Measurements from ENCODE around the gene INPP1.

DNA sequence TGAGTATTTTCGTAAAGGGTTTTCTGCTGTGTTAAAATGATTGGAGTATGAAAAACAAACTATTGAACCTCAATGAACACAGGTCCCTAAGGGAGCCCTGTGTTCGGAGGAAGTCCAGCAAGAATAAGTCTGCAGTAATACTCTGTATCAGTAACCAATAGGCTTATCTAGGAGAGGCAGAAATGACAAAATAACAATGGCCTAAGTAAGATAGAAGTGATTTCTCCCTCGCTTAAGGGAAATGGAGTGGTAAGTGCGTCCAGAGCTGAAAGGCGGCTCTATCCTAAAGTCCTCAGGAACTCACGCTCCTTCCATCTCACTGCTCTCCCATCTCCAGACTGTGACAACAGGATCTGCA lies 35.5 kb downstream of the INPP1 start:
- TF ChIP-seq CTCF (IDR thresholded peaks at IDR 0.05) (no peak), POLR2A (IDR thresholded peaks at IDR 0.05) (no peak), POLR2AphosphoS5 (IDR thresholded peaks at IDR 0.05; ENCODE audit: insufficient read depth in 1 of 2, low read depth in 1 of 2) (no peak)
